Prostate gland (tissue), 2 donors: ENCODE results near the gene IFNA21.

Experiments used
- POLR2A ChIP-seq: fragments of 450-650 bp; IDR thresholded peaks from one replicate; pipeline ENCODE4 v1.6.1; 2016; ENCODE audit warnings: antibody characterized with exemption, mild to moderate bottlenecking
- POLR2AphosphoS5 ChIP-seq: sonication (generic); formaldehyde crosslinking; IDR thresholded peaks from one replicate; pipeline ENCODE4 v1.6.1; 2017; ENCODE audit warnings: antibody characterized with exemption
- TF ChIP-seq, protein P1 (sequence below), 4 experiments: fragments of 200-600 bp in 2 of 4; fragments of 450-650 bp in 2 of 4; sonication (generic) in 2 of 4; IDR thresholded peaks; 1 replicate in 3 of 4; 2 replicates in 1 of 4; pipeline ENCODE4 v1.5.1; 2016 to 2019; ENCODE audit warnings: antibody characterized with exemption in 4 of 4, mild to moderate bottlenecking in 2 of 4, moderate library complexity in 2 of 4

GRCh38 chr9:21135736-21136135 is 30.7 kb downstream of the IFNA21 start:
- TF ChIP-seq POLR2A (no peak), POLR2AphosphoS5 (no peak)
- TF ChIP-seq, protein P1, sequence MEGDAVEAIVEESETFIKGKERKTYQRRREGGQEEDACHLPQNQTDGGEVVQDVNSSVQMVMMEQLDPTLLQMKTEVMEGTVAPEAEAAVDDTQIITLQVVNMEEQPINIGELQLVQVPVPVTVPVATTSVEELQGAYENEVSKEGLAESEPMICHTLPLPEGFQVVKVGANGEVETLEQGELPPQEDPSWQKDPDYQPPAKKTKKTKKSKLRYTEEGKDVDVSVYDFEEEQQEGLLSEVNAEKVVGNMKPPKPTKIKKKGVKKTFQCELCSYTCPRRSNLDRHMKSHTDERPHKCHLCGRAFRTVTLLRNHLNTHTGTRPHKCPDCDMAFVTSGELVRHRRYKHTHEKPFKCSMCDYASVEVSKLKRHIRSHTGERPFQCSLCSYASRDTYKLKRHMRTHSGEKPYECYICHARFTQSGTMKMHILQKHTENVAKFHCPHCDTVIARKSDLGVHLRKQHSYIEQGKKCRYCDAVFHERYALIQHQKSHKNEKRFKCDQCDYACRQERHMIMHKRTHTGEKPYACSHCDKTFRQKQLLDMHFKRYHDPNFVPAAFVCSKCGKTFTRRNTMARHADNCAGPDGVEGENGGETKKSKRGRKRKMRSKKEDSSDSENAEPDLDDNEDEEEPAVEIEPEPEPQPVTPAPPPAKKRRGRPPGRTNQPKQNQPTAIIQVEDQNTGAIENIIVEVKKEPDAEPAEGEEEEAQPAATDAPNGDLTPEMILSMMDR (IDR thresholded peaks at IDR 0.05): no peak
